Progenitor cell of endocrine pancreas (in vitro differentiated cells): Measurements from ENCODE around the gene ZMYND19. TPM values are rescaled to one million over a fixed set of nuclear protein-coding genes. Genes with fewer than 3 reads are reported as not detected.
"Not testable (repeated sequence)": the region's sequence is repeated elsewhere in the genome, so short reads cannot be mapped to it uniquely, and the experiment has no call there.

ENCODE experiments used
- DNase-seq: peaks from one replicate; pipeline ENCODE4 v3.0.0; 2021; ENCODE audit warnings: low spot score; ENCODE audit not compliant: unreplicated experiment
- H3K27ac Mint-ChIP-seq: 2 replicates; pipeline ENCODE4 v1.8.0; 2021; ENCODE audit warnings: mild to moderate bottlenecking, moderate library complexity, mixed read lengths
- H3K27me3 Mint-ChIP-seq: 2 replicates; pipeline ENCODE4 v1.8.0; 2021; ENCODE audit warnings: mixed read lengths
- H3K36me3 Mint-ChIP-seq: 2 replicates; pipeline ENCODE4 v1.8.0; 2022; ENCODE audit warnings: mixed read lengths; ENCODE audit not compliant: insufficient read depth
- H3K4me1 Mint-ChIP-seq: 2 replicates; pipeline ENCODE4 v1.8.0; 2021; ENCODE audit warnings: low read depth, mixed read lengths
- H3K4me3 Mint-ChIP-seq: 2 replicates; pipeline ENCODE4 v1.8.0; 2021; ENCODE audit warnings: low read depth, mild to moderate bottlenecking, moderate library complexity, mixed read lengths
- H3K9me3 Mint-ChIP-seq: 2 replicates; pipeline ENCODE4 v1.8.0; 2021; ENCODE audit warnings: low read depth, mixed read lengths
- total RNA-seq: library from RNA; stranded (reverse); gene quantifications from 2 replicates; pipeline ENCODE4 v1.2.1, GENCODE V29; 2021
- TF ChIP-seq, protein P1 (sequence below): fragments of 200-600 bp; sonication (generic); IDR thresholded peaks from one replicate; pipeline ENCODE4 v1.5.0; 2021; ENCODE audit warnings: antibody characterized with exemption, mild to moderate bottlenecking; ENCODE audit not compliant: unreplicated experiment

ZMYND19 gene
- total RNA-seq, 1 donor from 2014 or later: 38.8 TPM

DNA sequence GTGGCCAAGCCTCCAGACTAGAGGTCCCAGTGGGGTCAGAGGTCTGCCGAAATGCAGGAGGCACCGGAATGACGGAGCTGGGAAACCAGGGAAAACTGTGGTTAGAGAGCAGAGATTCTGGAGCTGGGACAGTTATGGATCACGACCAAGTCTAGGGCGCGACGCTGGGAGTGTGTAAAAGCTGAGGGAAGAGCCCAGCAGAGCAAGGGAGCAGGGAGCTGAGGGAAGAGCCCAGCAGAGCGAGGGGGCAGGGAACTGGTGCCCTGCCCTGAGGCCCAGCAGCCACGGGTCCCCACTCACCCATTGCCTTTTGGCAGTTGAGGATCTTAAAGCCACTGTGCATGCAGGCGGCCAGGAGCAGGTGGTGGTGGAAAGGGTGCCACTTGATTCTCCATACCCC is 26.2 kb downstream of the ZMYND19 start:
- Mint-ChIP-seq H3K36me3 (peaks cover 25% of the 10 kb centered on the region), H3K4me3 (no peak overlapping the region), H3K27ac (no peak overlapping the region), H3K27me3 (no peaks in the 10 kb centered on the region), H3K4me1 (no peaks in the 10 kb centered on the region), H3K9me3 (no peaks in the 10 kb centered on the region)
- no peak for DNase-seq
- TF ChIP-seq, protein P1, sequence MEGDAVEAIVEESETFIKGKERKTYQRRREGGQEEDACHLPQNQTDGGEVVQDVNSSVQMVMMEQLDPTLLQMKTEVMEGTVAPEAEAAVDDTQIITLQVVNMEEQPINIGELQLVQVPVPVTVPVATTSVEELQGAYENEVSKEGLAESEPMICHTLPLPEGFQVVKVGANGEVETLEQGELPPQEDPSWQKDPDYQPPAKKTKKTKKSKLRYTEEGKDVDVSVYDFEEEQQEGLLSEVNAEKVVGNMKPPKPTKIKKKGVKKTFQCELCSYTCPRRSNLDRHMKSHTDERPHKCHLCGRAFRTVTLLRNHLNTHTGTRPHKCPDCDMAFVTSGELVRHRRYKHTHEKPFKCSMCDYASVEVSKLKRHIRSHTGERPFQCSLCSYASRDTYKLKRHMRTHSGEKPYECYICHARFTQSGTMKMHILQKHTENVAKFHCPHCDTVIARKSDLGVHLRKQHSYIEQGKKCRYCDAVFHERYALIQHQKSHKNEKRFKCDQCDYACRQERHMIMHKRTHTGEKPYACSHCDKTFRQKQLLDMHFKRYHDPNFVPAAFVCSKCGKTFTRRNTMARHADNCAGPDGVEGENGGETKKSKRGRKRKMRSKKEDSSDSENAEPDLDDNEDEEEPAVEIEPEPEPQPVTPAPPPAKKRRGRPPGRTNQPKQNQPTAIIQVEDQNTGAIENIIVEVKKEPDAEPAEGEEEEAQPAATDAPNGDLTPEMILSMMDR: no peak

- Mint-ChIP-seq H3K9me3 (no peaks in the 10 kb centered on the region), H3K36me3 (peaks cover 29% of the 10 kb centered on the region), H3K4me3 (no peak overlapping the region), H3K27ac (no peak overlapping the region), H3K4me1 (no peaks in the 10 kb centered on the region), H3K27me3 (no peaks in the 10 kb centered on the region)
- TF ChIP-seq, protein P1: no peak
- DNase-seq: no peak
Measured at GRCh38 chr9:137558127-137558526, 32.2 kb downstream of the ZMYND19 start.

DNA sequence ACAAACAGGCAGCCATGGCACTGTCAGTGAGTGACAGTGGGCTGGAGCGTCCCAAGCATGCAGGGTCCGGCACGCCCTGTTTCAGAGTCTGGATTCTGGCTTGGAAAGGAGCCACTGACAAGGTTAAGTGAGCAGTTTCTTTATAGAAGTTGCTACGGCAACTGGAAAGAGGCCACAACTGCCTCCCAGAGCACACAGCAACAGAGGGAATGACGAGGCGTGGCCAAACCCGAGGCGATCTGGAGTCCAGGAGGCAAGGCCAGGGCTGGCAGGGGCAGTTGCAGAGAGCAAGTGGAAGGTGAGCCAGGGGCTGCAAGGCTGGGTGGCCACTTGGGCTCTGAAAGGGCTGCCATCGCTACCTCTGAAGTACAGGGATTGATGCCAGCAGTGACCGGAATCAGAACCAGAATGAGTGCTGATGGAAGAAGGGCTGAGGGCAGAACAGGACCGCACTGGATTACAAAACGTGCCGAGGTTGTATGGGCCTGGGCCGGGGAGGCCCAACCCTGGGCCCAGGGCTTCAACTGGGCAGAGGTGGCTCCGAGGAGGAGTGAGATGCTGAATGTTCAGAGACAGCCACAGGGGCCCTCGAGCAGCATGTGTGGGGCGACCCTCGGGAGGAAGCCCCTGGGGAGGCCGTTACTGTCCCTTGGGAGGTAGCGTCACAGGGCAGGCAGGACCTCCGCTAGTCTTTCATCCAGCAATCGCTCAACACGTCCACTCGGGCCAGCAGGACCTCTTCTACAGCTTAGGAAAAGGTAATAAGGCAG is 34.1 kb downstream of the ZMYND19 start:
- H3K9me3 Mint-ChIP-seq: no peaks in the 10 kb centered on the region
- DNase-seq: no peak
- H3K36me3 Mint-ChIP-seq: peaks cover 23% of the 10 kb centered on the region
- TF ChIP-seq, protein P1: no peak
- no peaks in the 10 kb centered on the region for H3K27me3 Mint-ChIP-seq
- no peak overlapping the region for H3K4me3 Mint-ChIP-seq
- peak overlapping the region; percentile 56 for H3K27ac Mint-ChIP-seq
- peaks cover 3% of the 10 kb centered on the region for H3K4me1 Mint-ChIP-seq

- Mint-ChIP-seq H3K9me3 (no peaks in the 10 kb centered on the region), H3K27ac (no peak overlapping the region), H3K36me3 (peaks cover 22% of the 10 kb centered on the region)
Measured at GRCh38 chr9:137555179-137555578, 35.1 kb downstream of the ZMYND19 start.

GRCh38 chr9:137554349-137554748 is 36.0 kb downstream of the ZMYND19 start:
- Mint-ChIP-seq H3K4me1 (peaks cover 8% of the 10 kb centered on the region), H3K36me3 (peaks cover 14% of the 10 kb centered on the region)

More at GRCh38 chr9:137555179-137555578, 35.1 kb downstream of the ZMYND19 start:
- Mint-ChIP-seq H3K4me1 (peaks cover 4% of the 10 kb centered on the region), H3K4me3 (no peak overlapping the region), H3K27me3 (no peaks in the 10 kb centered on the region)
- TF ChIP-seq, protein P1: no peak
- no peak for DNase-seq

DNA sequence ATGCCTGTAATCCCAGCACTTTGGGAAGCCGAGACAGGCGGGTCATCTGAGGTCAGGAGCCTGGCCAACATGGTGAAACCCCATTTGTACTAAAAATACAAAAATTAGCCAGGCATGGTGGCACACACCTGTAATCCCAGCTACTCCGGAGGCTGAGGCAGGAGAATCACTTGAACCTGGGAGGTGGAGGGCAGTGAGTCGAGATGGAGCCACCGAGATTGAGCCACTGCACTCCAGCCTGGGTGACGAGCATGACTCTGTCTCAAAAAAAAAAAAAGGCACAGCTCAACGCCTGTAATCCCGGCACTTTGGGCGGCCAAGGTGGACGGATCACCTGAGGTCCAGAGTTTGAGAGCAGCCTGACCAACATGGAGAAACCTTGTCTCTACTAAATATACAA is 36.7 kb downstream of the ZMYND19 start:
- DNase-seq, H3K4me3 Mint-ChIP-seq: not testable (repeated sequence)
- H3K36me3 Mint-ChIP-seq: peaks cover 14% of the 10 kb centered on the region

More at GRCh38 chr9:137554349-137554748, 36.0 kb downstream of the ZMYND19 start:
- TF ChIP-seq, protein P1: no peak
- Mint-ChIP-seq H3K27ac (no peak overlapping the region), H3K27me3 (no peaks in the 10 kb centered on the region), H3K4me3 (no peak overlapping the region), H3K9me3 (no peaks in the 10 kb centered on the region)
- no peak for DNase-seq

More for the DNA sequence above, 36.7 kb downstream of the ZMYND19 start:
- not testable (repeated sequence) for H3K27ac Mint-ChIP-seq, H3K4me1 Mint-ChIP-seq, H3K27me3 Mint-ChIP-seq, H3K9me3 Mint-ChIP-seq
